ENCODE results near the gene DOCK9. TPM values are rescaled to one million over a fixed set of nuclear protein-coding genes. Genes with fewer than 3 reads are reported as not detected.
"Not testable (repeated sequence)": the region's sequence is repeated elsewhere in the genome, so short reads cannot be mapped to it uniquely, and the experiment has no call there.

The DOCK9 gene
- total RNA-seq, 1 experiment from 2014 or later, result 60.5 TPM

DNA sequence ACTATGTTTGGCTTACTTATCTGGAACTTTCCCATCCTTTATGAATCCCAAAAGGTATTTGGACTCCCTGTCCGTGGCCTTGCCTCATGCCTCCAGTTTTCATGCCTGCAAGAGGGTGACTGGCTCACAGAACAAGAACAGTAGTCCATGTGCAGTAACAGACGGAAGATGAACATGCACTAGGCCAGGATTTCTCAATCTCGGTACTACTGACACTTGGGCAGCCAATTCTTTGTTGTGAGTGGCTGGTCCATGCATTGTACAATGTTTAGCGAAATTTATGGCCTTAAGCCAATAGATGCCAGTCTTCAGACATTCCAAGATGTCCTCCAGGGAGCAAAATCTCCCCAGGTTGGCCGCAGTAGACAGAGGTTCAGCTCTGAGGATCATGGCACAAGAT is 61.9 kb downstream of the DOCK9 start:
- Histone ChIP-seq H3K36me3 (peaks cover 89% of the 10 kb centered on the region), H3K9me3 (replicated peaks) (no peaks in the 10 kb centered on the region), H3K4me3 (no peak overlapping the region), H3K4me1 (peaks cover 2% of the 10 kb centered on the region), H3K27me3 (no peaks in the 10 kb centered on the region), H3K27ac (no peak overlapping the region)
- no peak for DNase-seq

DNA sequence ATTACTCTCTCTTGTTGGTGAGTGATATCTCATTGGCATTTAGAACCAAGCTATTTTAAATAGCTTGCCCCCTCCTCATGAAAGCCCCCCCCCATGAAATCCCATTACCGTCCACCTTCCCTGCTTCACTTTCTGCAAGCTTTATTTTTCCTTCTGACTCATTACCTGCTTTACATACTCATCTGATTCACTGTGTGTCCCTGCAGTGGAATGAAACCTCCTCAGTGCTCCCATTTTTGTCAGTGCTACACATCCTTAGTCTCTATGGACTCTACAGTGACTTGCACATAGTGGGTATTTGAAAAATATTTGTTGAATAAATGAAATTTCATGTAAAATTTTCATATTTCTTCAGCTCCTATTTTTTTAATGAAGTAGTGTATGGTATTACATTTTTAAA is 62.3 kb downstream of the DOCK9 start:
- no peak overlapping the region for H3K27ac ChIP-seq
- H3K27me3 ChIP-seq, result no peaks in the 10 kb centered on the region
- no peak for DNase-seq
- peaks cover 3% of the 10 kb centered on the region for H3K4me1 ChIP-seq
- no peak overlapping the region for H3K4me3 ChIP-seq
- no peaks in the 10 kb centered on the region for H3K9me3 ChIP-seq (replicated peaks)
- peaks cover 87% of the 10 kb centered on the region for H3K36me3 ChIP-seq

DNA sequence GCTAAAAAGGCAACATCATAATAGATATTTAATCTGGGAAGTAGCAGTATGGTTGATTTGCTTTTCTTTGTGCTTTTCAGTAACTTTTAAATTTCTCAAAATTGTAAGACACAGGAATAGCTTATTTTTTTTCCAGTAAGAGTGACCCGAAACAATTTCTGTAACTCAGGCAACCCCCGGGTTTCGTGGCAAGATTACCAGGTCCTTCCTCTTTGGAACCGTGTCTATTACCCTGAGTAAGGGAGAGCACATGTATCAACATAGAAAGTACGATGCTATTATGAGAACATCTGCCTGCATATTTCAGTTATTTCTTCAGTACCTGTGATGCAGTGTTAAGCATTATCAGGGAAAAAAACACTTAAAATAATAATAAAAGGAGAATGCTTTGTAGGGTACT is 64.1 kb downstream of the DOCK9 start:
- Histone ChIP-seq H3K9me3 (replicated peaks) (no peaks in the 10 kb centered on the region), H3K36me3 (peaks cover 92% of the 10 kb centered on the region), H3K4me3 (no peak overlapping the region), H3K27me3 (no peaks in the 10 kb centered on the region), H3K27ac (no peak overlapping the region), H3K4me1 (peaks cover 3% of the 10 kb centered on the region)
- no peak for DNase-seq

DNA sequence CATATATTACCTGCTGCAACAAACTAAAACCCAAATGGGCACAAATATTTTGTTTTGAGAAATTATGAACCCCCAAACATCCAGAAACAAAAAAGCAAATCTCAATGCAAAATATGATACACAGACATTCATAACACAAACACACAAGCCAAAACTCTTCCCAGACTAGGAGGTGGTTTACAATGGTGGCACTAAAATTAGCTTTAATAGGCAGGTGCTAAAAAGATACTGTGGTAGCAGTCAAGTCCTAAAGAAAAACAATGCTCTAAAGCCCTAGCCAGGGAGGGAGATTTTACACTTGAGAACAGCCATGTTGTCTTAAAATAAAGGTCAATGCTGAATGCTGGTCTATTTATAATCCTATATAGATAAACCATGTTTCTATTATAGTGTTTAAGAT is 65.0 kb downstream of the DOCK9 start:
- no peak for DNase-seq
- Histone ChIP-seq H3K4me1 (peaks cover 3% of the 10 kb centered on the region), H3K4me3 (no peak overlapping the region), H3K27me3 (no peaks in the 10 kb centered on the region), H3K27ac (no peak overlapping the region), H3K36me3 (peaks cover 91% of the 10 kb centered on the region), H3K9me3 (replicated peaks) (no peaks in the 10 kb centered on the region)

DNA sequence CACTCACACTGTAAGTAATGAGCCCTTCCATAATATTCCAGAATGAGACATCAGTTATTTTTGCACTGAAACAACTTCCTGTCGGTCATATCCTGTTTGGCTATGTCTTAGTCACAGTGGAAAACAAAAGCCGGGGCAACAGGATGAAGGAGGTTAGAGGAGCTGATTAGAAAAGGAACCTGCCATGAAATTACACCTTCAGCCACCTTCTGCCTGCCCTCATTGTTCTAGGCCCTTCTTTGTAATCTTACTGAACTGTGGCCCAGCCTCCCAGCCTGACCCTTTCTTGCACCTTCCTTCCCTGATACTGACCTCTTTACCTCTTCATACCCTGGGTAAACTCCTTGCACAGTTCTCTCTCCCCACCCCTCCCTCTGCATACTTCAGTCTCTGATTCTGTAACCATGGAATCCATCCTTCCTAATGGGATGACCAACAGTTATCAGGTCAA is 67.3 kb downstream of the DOCK9 start:
- H3K4me3 ChIP-seq, result no peak overlapping the region
- H3K4me1 ChIP-seq, result peaks cover 3% of the 10 kb centered on the region
- H3K9me3 ChIP-seq (replicated peaks), result no peaks in the 10 kb centered on the region
- no peak for DNase-seq
- peaks cover 87% of the 10 kb centered on the region for H3K36me3 ChIP-seq
- no peaks in the 10 kb centered on the region for H3K27me3 ChIP-seq
- H3K27ac ChIP-seq, result no peak overlapping the region

DNA sequence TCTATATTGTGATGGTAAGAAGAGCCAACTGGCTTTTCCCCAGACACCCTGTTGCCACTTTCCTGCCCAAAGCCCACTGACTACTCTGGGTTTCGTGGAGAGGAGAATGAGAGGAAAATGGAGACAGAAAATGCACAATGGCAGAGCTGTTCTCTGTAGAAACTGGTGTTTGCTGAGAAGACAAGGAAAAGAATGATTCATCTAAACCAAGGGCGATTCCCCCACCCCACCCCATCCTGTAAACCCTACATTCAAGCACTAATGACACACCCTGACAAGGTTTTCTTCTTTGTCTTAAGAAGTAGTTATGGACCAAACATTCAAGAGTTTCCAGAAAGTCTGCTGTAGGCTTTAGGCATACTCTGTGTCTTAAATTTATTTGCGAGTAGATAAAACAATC is 68.8 kb downstream of the DOCK9 start:
- Histone ChIP-seq H3K27ac (no peak overlapping the region), H3K4me3 (no peak overlapping the region), H3K9me3 (replicated peaks) (no peaks in the 10 kb centered on the region), H3K27me3 (no peaks in the 10 kb centered on the region), H3K36me3 (peaks cover 79% of the 10 kb centered on the region), H3K4me1 (peaks cover 3% of the 10 kb centered on the region)
- no peak for DNase-seq

DNA sequence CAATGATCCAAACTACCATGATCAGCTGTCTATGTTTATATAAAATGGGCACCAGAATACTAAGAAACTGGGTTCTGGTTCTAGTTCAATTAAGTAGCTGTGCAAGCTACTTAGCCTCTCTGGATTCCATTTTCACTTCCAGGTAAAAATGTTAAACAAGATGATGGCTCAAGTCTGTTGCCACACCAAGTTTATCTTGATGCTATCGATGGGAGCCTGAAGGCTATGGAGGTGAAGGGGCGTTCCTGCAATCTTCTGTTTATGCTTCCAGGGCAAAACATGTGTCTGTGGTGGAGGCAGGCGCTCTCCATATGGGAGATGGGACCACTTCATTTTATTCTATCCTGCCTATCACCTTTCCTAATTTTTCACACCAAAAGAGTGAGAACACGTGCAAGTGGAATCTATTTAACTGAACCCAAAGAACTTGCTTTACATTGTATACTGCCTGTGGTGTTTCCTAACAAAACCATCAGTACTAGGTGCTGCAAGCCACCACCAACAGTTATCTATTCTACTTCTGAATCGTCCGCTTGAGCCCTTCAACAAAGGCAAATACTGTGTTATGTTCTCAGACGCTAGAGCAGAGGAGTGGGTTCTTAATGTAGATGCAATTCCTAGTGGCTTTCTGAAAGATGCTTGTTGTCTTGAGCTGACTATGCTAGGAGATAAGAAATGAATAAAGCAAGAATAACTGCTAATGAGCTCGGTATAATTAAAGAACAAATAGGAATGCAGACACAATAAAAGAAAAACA is 70.9 kb downstream of the DOCK9 start:
- Histone ChIP-seq H3K27me3 (no peaks in the 10 kb centered on the region), H3K4me1 (peaks cover 3% of the 10 kb centered on the region), H3K36me3 (peaks cover 76% of the 10 kb centered on the region), H3K9me3 (replicated peaks) (no peaks in the 10 kb centered on the region), H3K4me3 (no peak overlapping the region), H3K27ac (no peak overlapping the region)
- no peak for DNase-seq

DNA sequence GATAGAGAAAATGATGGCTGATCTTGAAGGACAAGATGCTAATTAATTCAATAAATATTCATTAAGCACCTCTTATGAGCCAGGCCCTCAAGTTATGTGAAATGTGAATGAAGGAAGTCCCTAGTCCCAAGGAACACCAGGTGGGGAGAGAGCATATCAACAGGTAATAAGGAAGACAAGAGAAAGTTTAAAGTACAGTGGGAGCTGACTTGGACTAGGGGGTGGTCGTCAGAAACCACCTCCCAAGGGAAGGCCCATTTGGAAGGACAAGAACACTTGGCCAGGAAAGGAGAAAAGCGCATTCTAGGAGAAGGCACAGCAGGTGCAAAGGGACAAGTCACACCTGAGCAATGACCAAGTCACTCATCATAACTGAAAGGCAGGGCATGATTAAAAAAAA is 72.7 kb downstream of the DOCK9 start:
- H3K4me1 ChIP-seq, result no peaks in the 10 kb centered on the region
- H3K4me3 ChIP-seq, result no peak overlapping the region
- H3K27ac ChIP-seq, result no peak overlapping the region
- no peak for DNase-seq
- H3K27me3 ChIP-seq, result no peaks in the 10 kb centered on the region
- H3K9me3 ChIP-seq (replicated peaks), result no peaks in the 10 kb centered on the region
- peaks cover 78% of the 10 kb centered on the region for H3K36me3 ChIP-seq

DNA sequence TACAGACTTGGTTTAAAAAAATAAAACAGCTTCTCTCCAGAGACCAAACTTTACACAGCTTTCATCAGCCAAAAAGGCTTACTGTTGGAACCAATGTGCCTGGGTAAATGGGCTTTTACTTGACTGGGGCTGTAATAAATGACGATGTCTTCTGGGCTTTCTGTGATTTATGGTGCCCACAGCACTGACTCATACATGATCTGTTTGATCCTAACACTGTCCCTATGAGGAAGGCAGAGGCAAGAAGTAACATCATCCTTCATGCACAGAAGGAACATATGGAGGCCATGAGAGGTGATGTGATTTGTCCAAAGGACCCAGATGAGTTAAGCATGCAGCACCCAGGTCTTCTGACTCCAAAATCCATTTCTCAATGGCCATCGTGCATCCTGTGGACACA is 77.4 kb downstream of the DOCK9 start:
- Histone ChIP-seq H3K4me3 (no peak overlapping the region), H3K4me1 (no peaks in the 10 kb centered on the region), H3K36me3 (peaks cover 90% of the 10 kb centered on the region), H3K27me3 (no peaks in the 10 kb centered on the region), H3K27ac (no peak overlapping the region), H3K9me3 (replicated peaks) (no peaks in the 10 kb centered on the region)
- DNase-seq, result no peak

DNA sequence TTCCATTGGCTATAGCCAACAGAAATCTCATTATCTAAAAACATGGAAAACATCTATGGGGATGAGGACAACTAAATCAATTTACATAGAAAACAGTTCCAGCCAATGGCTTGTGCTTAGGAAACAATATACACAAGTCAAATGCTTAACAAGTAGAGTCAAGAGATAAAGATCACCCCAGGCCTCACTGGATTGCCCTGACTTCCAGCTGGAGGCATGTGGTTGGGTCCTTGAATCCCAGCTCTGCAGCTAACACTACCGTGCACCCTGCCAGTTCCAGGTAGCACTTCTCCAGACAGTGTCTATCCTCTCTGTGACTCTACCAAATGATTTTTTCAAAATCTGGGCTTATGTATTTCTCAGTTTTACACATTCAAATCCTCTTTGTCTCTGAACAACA is 80.2 kb downstream of the DOCK9 start:
- H3K27me3 ChIP-seq, result no peaks in the 10 kb centered on the region
- H3K36me3 ChIP-seq, result peaks cover 95% of the 10 kb centered on the region
- H3K27ac ChIP-seq, result no peak overlapping the region
- H3K9me3 ChIP-seq (replicated peaks), result no peaks in the 10 kb centered on the region
- no peak for DNase-seq
- no peak overlapping the region for H3K4me3 ChIP-seq
- H3K4me1 ChIP-seq, result no peaks in the 10 kb centered on the region

DNA sequence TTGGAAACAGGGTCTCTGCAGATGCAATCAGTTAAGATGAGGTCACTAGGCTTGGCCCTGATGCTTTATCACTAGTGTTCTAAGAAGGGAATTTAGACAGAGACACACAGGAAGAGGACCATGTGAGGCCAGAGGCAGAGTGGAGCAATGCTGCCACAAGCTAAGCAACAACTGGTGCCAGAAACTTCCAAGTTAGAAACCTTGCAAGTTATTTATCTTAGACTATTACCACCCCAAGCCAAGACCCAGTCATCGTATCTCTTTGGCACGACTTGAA is 81.1 kb downstream of the DOCK9 start:
- no peak overlapping the region for H3K27ac ChIP-seq
- peaks cover 95% of the 10 kb centered on the region for H3K36me3 ChIP-seq
- no peaks in the 10 kb centered on the region for H3K9me3 ChIP-seq (replicated peaks)
- no peak for DNase-seq
- H3K27me3 ChIP-seq, result no peaks in the 10 kb centered on the region
- no peak overlapping the region for H3K4me3 ChIP-seq
- no peaks in the 10 kb centered on the region for H3K4me1 ChIP-seq

DNA sequence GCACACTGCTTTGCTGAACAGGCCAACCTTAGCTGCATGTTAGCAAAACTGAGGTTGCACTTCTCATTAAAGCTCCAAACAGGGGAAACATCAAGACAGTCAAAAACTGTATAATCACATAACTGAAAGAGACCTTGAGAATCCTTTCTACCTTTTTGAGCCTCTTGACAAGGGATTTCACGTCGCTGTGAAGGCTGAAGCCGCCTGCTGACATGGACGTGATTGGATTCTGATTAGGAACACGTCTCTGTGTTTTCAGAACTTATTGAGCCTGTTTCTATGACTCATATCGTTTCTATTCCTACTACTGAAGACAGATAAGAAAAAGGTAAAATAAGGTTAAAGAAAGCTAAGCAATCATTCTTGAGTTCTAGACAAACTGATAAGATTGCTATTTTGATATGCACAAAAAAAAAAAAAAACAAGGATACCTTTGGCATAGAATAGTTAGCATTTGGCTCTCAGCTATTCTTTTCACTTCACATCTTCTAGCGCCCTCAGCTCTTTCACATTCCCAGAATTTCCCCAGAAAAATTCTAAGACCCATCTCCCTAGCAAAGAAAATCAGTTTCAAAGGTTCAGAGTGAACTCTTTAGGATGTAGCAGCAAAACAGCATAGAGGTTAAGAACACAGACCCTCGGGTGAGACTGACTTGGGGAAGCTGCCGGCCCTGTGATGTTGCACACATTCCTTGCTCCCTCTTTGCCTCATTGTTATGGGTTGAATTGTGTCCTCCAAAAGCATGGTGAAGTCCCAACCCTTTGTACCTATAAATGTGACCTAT is 81.6 kb downstream of the DOCK9 start:
- peaks cover 95% of the 10 kb centered on the region for H3K36me3 ChIP-seq
- no peak for DNase-seq
- H3K4me1 ChIP-seq, result no peaks in the 10 kb centered on the region
- H3K27ac ChIP-seq, result no peak overlapping the region
- no peak overlapping the region for H3K4me3 ChIP-seq
- H3K9me3 ChIP-seq (replicated peaks), result no peaks in the 10 kb centered on the region
- no peaks in the 10 kb centered on the region for H3K27me3 ChIP-seq

DNA sequence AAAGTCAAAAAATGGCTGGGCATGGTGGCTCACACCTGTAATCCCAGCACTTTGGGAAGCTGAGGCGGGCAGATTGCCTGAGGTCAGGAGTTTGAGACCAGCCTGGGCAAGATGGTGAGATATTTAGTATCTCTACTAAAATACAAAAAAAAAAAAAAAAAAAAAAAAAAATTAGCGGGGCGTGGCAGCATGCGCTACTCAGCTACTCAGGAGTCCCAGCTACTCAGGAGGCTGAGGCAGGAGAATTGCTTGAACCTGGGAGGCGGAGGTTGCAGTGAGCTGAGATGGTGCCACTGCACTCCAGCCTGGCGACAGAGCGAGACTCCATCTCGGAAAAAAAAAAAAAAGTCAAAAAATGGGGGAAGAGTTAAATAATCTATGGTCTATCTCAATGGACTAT is 83.0 kb downstream of the DOCK9 start:
- H3K36me3 ChIP-seq, result peaks cover 82% of the 10 kb centered on the region
- H3K4me3 ChIP-seq; H3K4me1 ChIP-seq; DNase-seq; H3K9me3 ChIP-seq (replicated peaks); H3K27ac ChIP-seq; H3K27me3 ChIP-seq: not testable (repeated sequence)

DNA sequence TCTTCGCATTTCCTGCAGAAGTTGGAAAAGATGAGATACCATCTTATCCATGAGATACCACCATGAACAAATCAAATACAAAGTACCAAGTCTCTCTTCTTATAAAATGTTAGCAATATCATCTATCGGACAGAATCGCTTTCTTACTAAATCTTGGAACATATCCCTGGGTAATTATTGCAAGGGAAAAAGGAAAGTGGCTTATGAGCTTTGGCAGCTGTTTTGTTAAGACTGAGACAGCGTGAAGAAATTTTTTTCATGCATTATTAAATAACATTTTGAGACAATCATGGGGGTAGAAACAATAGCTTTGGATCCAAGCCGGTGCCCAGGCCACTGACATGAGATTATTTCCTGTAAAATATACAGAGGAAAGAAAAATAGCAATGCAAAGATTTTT is 84.5 kb downstream of the DOCK9 start:
- H3K4me3 ChIP-seq, result no peak overlapping the region
- H3K27ac ChIP-seq, result no peak overlapping the region
- no peaks in the 10 kb centered on the region for H3K27me3 ChIP-seq
- H3K9me3 ChIP-seq (replicated peaks), result no peaks in the 10 kb centered on the region
- no peaks in the 10 kb centered on the region for H3K4me1 ChIP-seq
- no peak for DNase-seq
- peaks cover 74% of the 10 kb centered on the region for H3K36me3 ChIP-seq

DNA sequence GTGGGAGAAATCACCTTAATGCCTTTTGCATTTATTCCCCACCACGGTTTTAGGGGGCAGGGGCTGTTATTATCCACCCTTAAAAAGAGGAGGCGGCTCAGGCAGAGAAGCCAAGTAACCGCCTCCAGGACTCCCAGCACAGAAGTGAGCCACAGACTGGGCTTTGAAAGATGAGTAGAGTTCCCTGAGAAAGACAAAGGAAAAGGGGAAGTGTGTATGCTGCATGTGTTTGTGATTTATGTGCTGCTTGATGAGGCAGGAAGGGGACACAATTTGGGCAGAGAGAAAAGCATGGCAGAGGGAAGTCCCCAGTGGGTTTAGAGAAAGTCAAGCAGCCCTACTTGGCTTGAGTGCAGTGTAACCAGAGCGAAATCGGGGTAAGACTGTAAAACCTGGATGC is 85.0 kb downstream of the DOCK9 start:
- H3K4me3 ChIP-seq, result no peak overlapping the region

DNA sequence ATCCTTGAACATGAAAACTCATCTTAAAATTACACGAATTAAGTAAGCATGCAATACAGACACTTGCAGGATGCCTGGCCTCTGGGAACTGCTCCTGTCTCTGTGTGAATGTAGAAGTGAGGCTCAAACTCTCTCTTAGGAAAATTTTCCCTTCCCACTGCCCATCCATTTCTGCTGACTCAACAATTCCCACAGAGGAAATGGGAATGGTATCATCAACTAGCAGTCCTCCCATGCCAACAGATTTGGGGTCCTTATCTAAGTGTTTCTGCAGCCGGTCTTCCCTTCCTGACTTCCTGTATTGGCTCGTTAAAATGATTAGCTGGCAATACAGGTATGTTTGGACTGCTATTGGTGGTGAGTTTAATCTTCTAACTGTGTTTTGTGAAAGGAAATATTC is 85.8 kb downstream of the DOCK9 start:
- no peak overlapping the region for H3K4me3 ChIP-seq
- DNase-seq, result no peak
- peaks cover 72% of the 10 kb centered on the region for H3K36me3 ChIP-seq
- no peaks in the 10 kb centered on the region for H3K27me3 ChIP-seq
- H3K27ac ChIP-seq, result no peak overlapping the region
- H3K9me3 ChIP-seq (replicated peaks), result no peaks in the 10 kb centered on the region
- H3K4me1 ChIP-seq, result no peaks in the 10 kb centered on the region

More for the DNA sequence above, 85.0 kb downstream of the DOCK9 start:
- H3K36me3 ChIP-seq, result peaks cover 74% of the 10 kb centered on the region
- no peak overlapping the region for H3K27ac ChIP-seq
- H3K9me3 ChIP-seq (replicated peaks), result no peaks in the 10 kb centered on the region
- no peaks in the 10 kb centered on the region for H3K27me3 ChIP-seq
- no peaks in the 10 kb centered on the region for H3K4me1 ChIP-seq
- DNase-seq, result no peak

Measured in SJCRH30 (cell line).